ENCODE measurements around the gene C1orf167. TPM values are rescaled to one million over a fixed set of nuclear protein-coding genes. Genes with fewer than 3 reads are reported as not detected.

The C1orf167 gene
- total and polyA plus RNA-seq, 2 experiments from 2014 or later, result 1.7 to 2.2 TPM

DNA sequence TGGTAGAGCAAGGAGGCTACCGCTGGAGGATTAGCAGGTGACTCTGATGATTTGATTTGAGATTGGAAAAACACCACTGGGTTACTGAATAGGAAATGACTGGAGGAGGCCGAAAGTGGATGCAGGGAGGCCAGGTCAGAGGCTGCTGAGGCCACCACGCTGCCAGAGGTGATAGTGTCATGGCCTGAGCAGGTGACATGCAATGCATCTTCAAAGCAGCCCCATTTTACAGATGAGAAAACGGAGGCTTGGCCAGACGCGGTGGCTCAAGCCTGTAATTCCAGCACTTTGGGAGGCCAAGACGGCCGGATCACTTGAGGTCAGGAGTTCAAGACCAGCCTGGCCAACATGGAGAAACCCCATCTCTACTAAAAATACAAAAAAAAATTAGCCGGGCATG, 12.8 kb downstream of the C1orf167 start:
- Histone ChIP-seq H3K27ac (ENCODE audit: low read depth) (no peak overlapping the region), H4K20me1 (replicated peaks; ENCODE audit: insufficient read depth) (no peaks in the 10 kb centered on the region), H2AFZ (no peak overlapping the region), H3K4me3 (no peak overlapping the region), H3K4me1 (ENCODE audit: insufficient read depth) (no peaks in the 10 kb centered on the region), H3K27me3 (ENCODE audit: insufficient read depth) (no peaks in the 10 kb centered on the region), H3K36me3 (ENCODE audit: insufficient read depth) (no peaks in the 10 kb centered on the region), H3K9me2 (ENCODE audit: insufficient read depth) (no peaks in the 10 kb centered on the region), H3K79me2 (replicated peaks; ENCODE audit: insufficient read depth) (no peaks in the 10 kb centered on the region), H3F3A (replicated peaks; ENCODE audit: low read depth) (peaks cover 2% of the 10 kb centered on the region; the same call in 1 of the 2 replicates), H3K4me2 (no peak overlapping the region)
- H3K4me3 Mint-ChIP-seq, result no peak overlapping the region
- H3K36me3 Mint-ChIP-seq (ENCODE audit: low read depth), result no peaks in the 10 kb centered on the region
- H3K27me3 Mint-ChIP-seq (ENCODE audit: insufficient read depth, low read depth, poor library complexity), result peaks cover 13% of the 10 kb centered on the region
- H3K9me3 Mint-ChIP-seq, result no peaks in the 10 kb centered on the region
- H3K4me1 Mint-ChIP-seq, result peaks cover 3% of the 10 kb centered on the region; the same call in 1 of the 3 replicates
- TF ChIP-seq EZH2 (IDR thresholded peaks at IDR 0.05; ENCODE audit: low read depth, unreplicated experiment), result no peak
- TF ChIP-seq, protein P1, sequence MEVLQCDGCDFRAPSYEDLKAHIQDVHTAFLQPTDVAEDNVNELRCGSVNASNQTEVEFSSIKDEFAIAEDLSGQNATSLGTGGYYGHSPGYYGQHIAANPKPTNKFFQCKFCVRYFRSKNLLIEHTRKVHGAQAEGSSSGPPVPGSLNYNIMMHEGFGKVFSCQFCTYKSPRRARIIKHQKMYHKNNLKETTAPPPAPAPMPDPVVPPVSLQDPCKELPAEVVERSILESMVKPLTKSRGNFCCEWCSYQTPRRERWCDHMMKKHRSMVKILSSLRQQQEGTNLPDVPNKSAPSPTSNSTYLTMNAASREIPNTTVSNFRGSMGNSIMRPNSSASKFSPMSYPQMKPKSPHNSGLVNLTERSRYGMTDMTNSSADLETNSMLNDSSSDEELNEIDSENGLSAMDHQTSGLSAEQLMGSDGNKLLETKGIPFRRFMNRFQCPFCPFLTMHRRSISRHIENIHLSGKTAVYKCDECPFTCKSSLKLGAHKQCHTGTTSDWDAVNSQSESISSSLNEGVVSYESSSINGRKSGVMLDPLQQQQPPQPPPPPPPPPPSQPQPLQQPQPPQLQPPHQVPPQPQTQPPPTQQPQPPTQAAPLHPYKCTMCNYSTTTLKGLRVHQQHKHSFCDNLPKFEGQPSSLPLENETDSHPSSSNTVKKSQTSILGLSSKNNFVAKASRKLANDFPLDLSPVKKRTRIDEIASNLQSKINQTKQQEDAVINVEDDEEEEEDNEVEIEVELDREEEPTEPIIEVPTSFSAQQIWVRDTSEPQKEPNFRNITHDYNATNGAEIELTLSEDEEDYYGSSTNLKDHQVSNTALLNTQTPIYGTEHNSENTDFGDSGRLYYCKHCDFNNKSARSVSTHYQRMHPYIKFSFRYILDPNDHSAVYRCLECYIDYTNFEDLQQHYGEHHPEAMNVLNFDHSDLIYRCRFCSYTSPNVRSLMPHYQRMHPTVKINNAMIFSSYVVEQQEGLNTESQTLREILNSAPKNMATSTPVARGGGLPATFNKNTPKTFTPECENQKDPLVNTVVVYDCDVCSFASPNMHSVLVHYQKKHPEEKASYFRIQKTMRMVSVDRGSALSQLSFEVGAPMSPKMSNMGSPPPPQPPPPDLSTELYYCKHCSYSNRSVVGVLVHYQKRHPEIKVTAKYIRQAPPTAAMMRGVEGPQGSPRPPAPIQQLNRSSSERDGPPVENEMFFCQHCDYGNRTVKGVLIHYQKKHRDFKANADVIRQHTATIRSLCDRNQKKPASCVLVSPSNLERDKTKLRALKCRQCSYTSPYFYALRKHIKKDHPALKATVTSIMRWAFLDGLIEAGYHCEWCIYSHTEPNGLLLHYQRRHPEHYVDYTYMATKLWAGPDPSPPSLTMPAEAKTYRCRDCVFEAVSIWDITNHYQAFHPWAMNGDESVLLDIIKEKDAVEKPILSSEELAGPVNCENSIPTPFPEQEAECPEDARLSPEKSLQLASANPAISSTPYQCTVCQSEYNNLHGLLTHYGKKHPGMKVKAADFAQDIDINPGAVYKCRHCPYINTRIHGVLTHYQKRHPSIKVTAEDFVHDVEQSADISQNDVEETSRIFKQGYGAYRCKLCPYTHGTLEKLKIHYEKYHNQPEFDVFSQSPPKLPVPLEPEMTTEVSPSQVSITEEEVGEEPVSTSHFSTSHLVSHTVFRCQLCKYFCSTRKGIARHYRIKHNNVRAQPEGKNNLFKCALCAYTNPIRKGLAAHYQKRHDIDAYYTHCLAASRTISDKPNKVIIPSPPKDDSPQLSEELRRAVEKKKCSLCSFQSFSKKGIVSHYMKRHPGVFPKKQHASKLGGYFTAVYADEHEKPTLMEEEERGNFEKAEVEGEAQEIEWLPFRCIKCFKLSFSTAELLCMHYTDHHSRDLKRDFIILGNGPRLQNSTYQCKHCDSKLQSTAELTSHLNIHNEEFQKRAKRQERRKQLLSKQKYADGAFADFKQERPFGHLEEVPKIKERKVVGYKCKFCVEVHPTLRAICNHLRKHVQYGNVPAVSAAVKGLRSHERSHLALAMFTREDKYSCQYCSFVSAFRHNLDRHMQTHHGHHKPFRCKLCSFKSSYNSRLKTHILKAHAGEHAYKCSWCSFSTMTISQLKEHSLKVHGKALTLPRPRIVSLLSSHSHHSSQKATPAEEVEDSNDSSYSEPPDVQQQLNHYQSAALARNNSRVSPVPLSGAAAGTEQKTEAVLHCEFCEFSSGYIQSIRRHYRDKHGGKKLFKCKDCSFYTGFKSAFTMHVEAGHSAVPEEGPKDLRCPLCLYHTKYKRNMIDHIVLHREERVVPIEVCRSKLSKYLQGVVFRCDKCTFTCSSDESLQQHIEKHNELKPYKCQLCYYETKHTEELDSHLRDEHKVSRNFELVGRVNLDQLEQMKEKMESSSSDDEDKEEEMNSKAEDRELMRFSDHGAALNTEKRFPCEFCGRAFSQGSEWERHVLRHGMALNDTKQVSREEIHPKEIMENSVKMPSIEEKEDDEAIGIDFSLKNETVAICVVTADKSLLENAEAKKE (CRISPR knock-in tag; IDR thresholded peaks at IDR 0.05), result no peak
- no peak for TF ChIP-seq NANOG (IDR thresholded peaks at IDR 0.05; ENCODE audit: borderline replicate concordance)
- TF ChIP-seq ZNF114 (CRISPR knock-in tag; IDR thresholded peaks at IDR 0.05), result no peak
- no peak for TF ChIP-seq JUNB (IDR thresholded peaks at IDR 0.05; ENCODE audit: unreplicated experiment)
- no peak for TF ChIP-seq REST (IDR thresholded peaks at IDR 0.05; ENCODE audit: unreplicated experiment)
- TF ChIP-seq EZH2phosphoT487 (IDR thresholded peaks at IDR 0.05; ENCODE audit: unreplicated experiment), result no peak
- TF ChIP-seq POLR2AphosphoS5 (IDR thresholded peaks at IDR 0.05; ENCODE audit: low read depth), result no peak
- H3K27ac Mint-ChIP-seq, result no peak overlapping the region
- ATAC-seq (no peak), DNase-seq (ENCODE audit: low spot score) (no peak)
